ENCODE data around the gene ZNF568.

ZNF568 gene

DNA sequence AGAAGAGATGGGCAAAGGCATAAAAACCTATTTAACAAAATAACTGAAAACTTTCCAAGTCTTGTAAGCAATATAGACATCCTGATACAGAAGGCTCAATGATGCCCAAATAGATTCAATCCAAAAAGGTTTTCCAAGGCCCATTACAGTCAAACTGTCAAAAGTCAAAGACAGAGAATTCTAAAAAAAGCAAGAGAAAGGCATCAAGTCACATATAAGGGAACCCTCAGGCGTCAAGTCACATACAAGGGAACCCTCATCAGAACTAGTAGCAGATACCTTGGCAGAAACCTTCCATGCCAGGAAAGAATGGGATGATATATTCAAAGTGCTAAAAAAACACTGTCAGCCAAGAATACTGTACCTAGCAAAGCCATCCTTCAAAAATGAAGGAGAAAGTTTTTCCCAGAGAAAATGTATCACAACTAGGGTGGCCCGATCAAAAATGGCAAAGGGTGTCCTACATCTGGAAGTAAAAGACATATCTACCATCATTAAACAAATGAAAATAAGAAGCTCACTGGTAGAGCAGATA is 21.2 kb upstream of the ZNF568 start (continued):
- TF ChIP-seq, protein P1, sequence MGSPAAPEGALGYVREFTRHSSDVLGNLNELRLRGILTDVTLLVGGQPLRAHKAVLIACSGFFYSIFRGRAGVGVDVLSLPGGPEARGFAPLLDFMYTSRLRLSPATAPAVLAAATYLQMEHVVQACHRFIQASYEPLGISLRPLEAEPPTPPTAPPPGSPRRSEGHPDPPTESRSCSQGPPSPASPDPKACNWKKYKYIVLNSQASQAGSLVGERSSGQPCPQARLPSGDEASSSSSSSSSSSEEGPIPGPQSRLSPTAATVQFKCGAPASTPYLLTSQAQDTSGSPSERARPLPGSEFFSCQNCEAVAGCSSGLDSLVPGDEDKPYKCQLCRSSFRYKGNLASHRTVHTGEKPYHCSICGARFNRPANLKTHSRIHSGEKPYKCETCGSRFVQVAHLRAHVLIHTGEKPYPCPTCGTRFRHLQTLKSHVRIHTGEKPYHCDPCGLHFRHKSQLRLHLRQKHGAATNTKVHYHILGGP (tag by site-specific recombination; IDR thresholded peaks at IDR 0.05) = no peak
- TF ChIP-seq ZNF132 (tag by site-specific recombination; IDR thresholded peaks at IDR 0.05; ENCODE audit: borderline replicate concordance) (no peak), ZNF571 (tag by site-specific recombination; IDR thresholded peaks at IDR 0.05) (no peak), ZNF112 (tag by site-specific recombination; IDR thresholded peaks at IDR 0.05) (no peak), PRDM1 (tag by site-specific recombination; IDR thresholded peaks at IDR 0.05) (no peak), HOXC10 (CRISPR knock-in tag; IDR thresholded peaks at IDR 0.05) (no peak), ZNF747 (tag by site-specific recombination; IDR thresholded peaks at IDR 0.05) (no peak)
- TF ChIP-seq, protein P2, sequence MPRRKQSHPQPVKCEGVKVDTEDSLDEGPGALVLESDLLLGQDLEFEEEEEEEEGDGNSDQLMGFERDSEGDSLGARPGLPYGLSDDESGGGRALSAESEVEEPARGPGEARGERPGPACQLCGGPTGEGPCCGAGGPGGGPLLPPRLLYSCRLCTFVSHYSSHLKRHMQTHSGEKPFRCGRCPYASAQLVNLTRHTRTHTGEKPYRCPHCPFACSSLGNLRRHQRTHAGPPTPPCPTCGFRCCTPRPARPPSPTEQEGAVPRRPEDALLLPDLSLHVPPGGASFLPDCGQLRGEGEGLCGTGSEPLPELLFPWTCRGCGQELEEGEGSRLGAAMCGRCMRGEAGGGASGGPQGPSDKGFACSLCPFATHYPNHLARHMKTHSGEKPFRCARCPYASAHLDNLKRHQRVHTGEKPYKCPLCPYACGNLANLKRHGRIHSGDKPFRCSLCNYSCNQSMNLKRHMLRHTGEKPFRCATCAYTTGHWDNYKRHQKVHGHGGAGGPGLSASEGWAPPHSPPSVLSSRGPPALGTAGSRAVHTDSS (tag by site-specific recombination; IDR thresholded peaks at IDR 0.05) = no peak

DNA sequence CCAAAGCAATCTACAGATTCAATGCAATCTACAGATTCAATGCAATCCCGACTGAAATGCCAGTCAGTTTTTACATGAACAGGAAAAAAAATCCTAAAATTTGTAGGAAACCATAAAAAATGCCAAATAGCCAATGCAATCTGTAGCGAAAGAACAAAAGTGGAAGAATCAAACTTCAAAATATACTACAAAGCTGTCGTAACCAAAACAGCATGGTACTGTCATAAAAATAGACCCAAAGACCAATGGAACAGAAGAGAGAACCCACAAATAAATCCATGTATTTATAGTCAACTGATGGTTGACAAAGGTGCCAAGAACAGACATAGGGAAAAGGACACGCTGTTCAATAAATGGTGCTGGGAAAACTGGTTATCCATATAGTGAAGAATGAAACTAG is 17.7 kb upstream of the ZNF568 start:
- peaks cover 53% of the 10 kb centered on the region for H3K9me3 ChIP-seq (ENCODE audit: control insufficient read depth, insufficient read depth, low read depth, low read length)
- no peaks in the 10 kb centered on the region for H3K4me1 ChIP-seq (ENCODE audit: control insufficient read depth, insufficient read depth, low read length)
- H3K36me3 ChIP-seq (ENCODE audit: control insufficient read depth in 2 of 2, insufficient read depth in 1 of 2, low read length in 2 of 2) = peaks cover 92 to 97% of the 10 kb centered on the region in 2 experiments
- ChIA-PET POLR2A (no interaction called here), CTCF (no interaction called here)
- H3K27ac ChIP-seq (ENCODE audit: extremely low read depth, low read depth, low read length) = no peak overlapping the region
- H3K4me3 ChIP-seq (ENCODE audit: low read depth, low read length) = no peak overlapping the region
- TF ChIP-seq, protein P3, sequence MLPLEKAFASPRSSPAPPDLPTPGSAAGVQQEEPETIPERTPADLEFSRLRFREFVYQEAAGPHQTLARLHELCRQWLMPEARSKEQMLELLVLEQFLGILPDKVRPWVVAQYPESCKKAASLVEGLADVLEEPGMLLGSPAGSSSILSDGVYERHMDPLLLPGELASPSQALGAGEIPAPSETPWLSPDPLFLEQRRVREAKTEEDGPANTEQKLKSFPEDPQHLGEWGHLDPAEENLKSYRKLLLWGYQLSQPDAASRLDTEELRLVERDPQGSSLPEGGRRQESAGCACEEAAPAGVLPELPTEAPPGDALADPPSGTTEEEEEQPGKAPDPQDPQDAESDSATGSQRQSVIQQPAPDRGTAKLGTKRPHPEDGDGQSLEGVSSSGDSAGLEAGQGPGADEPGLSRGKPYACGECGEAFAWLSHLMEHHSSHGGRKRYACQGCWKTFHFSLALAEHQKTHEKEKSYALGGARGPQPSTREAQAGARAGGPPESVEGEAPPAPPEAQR (tag by site-specific recombination; IDR thresholded peaks at IDR 0.05) = no peak
- TF ChIP-seq HOXD13 (CRISPR knock-in tag; IDR thresholded peaks at IDR 0.05; ENCODE audit: borderline replicate concordance) (no peak), ZNF350 (tag by site-specific recombination; IDR thresholded peaks at IDR 0.05) (no peak), ZNF433 (tag by site-specific recombination; IDR thresholded peaks at IDR 0.05; ENCODE audit: low read depth) (no peak), ZNF24 (tag by site-specific recombination; IDR thresholded peaks at IDR 0.05) (no peak), ZNF366 (tag by site-specific recombination; conservative IDR thresholded peaks at IDR 0.05) (no peak), ZNF585B (tag by site-specific recombination; IDR thresholded peaks at IDR 0.05) (no peak), ZNF121 (tag by site-specific recombination; IDR thresholded peaks at IDR 0.05) (no peak), ZNF785 (tag by site-specific recombination; IDR thresholded peaks at IDR 0.05) (no peak), SETDB1 (IDR thresholded peaks at IDR 0.05; ENCODE audit: insufficient read length, low read length) (peak; percentile 80), ZNF558 (tag by site-specific recombination; IDR thresholded peaks at IDR 0.05) (0 out of 2 replicates have a peak, but pooled peaks have one; percentile 21), ZNF776 (tag by site-specific recombination; IDR thresholded peaks at IDR 0.05; ENCODE audit: borderline replicate concordance) (no peak), EGR2 (tag by site-specific recombination; IDR thresholded peaks at IDR 0.05; ENCODE audit: low read depth) (no peak)
- TF ChIP-seq, protein P4, sequence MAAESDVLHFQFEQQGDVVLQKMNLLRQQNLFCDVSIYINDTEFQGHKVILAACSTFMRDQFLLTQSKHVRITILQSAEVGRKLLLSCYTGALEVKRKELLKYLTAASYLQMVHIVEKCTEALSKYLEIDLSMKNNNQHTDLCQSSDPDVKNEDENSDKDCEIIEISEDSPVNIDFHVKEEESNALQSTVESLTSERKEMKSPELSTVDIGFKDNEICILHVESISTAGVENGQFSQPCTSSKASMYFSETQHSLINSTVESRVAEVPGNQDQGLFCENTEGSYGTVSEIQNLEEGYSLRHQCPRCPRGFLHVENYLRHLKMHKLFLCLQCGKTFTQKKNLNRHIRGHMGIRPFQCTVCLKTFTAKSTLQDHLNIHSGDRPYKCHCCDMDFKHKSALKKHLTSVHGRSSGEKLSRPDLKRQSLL (tag by site-specific recombination; IDR thresholded peaks at IDR 0.05) = no peak
- TF ChIP-seq, protein P5, sequence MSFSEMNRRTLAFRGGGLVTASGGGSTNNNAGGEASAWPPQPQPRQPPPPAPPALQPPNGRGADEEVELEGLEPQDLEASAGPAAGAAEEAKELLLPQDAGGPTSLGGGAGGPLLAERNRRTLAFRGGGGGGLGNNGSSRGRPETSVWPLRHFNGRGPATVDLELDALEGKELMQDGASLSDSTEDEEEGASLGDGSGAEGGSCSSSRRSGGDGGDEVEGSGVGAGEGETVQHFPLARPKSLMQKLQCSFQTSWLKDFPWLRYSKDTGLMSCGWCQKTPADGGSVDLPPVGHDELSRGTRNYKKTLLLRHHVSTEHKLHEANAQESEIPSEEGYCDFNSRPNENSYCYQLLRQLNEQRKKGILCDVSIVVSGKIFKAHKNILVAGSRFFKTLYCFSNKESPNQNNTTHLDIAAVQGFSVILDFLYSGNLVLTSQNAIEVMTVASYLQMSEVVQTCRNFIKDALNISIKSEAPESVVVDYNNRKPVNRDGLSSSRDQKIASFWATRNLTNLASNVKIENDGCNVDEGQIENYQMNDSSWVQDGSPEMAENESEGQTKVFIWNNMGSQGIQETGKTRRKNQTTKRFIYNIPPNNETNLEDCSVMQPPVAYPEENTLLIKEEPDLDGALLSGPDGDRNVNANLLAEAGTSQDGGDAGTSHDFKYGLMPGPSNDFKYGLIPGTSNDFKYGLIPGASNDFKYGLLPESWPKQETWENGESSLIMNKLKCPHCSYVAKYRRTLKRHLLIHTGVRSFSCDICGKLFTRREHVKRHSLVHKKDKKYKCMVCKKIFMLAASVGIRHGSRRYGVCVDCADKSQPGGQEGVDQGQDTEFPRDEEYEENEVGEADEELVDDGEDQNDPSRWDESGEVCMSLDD (tag by site-specific recombination; IDR thresholded peaks at IDR 0.05) = no peak
- TF ChIP-seq, protein P6, sequence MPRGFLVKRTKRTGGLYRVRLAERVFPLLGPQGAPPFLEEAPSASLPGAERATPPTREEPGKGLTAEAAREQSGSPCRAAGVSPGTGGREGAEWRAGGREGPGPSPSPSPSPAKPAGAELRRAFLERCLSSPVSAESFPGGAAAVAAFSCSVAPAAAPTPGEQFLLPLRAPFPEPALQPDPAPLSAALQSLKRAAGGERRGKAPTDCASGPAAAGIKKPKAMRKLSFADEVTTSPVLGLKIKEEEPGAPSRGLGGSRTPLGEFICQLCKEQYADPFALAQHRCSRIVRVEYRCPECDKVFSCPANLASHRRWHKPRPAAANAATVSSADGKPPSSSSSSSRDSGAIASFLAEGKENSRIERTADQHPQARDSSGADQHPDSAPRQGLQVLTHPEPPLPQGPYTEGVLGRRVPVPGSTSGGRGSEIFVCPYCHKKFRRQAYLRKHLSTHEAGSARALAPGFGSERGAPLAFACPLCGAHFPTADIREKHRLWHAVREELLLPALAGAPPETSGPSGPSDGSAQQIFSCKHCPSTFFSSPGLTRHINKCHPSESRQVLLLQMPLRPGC (tag by site-specific recombination; IDR thresholded peaks at IDR 0.05) = no peak
- TF ChIP-seq, protein P7, sequence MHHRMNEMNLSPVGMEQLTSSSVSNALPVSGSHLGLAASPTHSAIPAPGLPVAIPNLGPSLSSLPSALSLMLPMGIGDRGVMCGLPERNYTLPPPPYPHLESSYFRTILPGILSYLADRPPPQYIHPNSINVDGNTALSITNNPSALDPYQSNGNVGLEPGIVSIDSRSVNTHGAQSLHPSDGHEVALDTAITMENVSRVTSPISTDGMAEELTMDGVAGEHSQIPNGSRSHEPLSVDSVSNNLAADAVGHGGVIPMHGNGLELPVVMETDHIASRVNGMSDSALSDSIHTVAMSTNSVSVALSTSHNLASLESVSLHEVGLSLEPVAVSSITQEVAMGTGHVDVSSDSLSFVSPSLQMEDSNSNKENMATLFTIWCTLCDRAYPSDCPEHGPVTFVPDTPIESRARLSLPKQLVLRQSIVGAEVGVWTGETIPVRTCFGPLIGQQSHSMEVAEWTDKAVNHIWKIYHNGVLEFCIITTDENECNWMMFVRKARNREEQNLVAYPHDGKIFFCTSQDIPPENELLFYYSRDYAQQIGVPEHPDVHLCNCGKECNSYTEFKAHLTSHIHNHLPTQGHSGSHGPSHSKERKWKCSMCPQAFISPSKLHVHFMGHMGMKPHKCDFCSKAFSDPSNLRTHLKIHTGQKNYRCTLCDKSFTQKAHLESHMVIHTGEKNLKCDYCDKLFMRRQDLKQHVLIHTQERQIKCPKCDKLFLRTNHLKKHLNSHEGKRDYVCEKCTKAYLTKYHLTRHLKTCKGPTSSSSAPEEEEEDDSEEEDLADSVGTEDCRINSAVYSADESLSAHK (tag by site-specific recombination; IDR thresholded peaks at IDR 0.05) = no peak

All from HEK293 (cell line).